GM12878 (cell line): ENCODE data around the gene SBNO1. TPM values are rescaled to one million over a fixed set of nuclear protein-coding genes. Genes with fewer than 3 reads are reported as not detected.

Experiments used
- ATAC-seq: fragments of 200-7000 bp; cut with Tn5 transposase; 3 replicates; pipeline ENCODE4 v1.9.1; 2020; ENCODE audit warnings: mild to moderate bottlenecking, moderate library complexity
- BruUV-seq: library from RNA; stranded (reverse); fragments of 400-500 nt; replicated peaks from 2 replicates; lab custom pipeline; 2021; lab: Mats Ljungman, UMichigan
- CTCF ChIA-PET: fragments of 300-600 bp; sonication (Branson Sonifier 250); formaldehyde crosslinking; extraction: SDS; loops from one replicate; lab custom pipeline; 2021; ENCODE audit warnings: inconsistent platforms; lab: Yijun Ruan, JAX
- POLR2A ChIA-PET: fragments of 350-600 bp; formaldehyde crosslinking; extraction: SDS; loops from one replicate; lab custom pipeline; 2021; ENCODE audit warnings: inconsistent platforms; lab: Charles Lee
- RAD21 ChIA-PET: fragments of 300-600 bp; sonication (Branson Sonifier 250); formaldehyde crosslinking; loops from one replicate; lab custom pipeline; 2023; ENCODE audit warnings: antibody characterized with exemption; ENCODE audit not compliant: unreplicated experiment; lab: Charles Lee
- SMC1A ChIA-PET: fragments of 300-600 bp; sonication (Branson Sonifier 250); formaldehyde crosslinking; loops from one replicate; lab custom pipeline; 2023; ENCODE audit not compliant: unreplicated experiment, uncharacterized antibody; lab: Charles Lee
- DNase-seq: peaks from one replicate; pipeline ENCODE4 v3.0.0-alpha.2; 2011; ENCODE audit warnings: low read depth, low spot score
- FAIRE-seq: peaks from 3 replicates; lab custom pipeline; 2011; peaks lifted over from hg19 to GRCh38; lab: Jason Lieb, UNC
- H2AFZ ChIP-seq: 2 replicates; pipeline ENCODE4 v1.6.0; 2011; ENCODE audit warnings: low read depth, low read length, control low read depth; ENCODE audit not compliant: control insufficient read depth
- H3K27ac ChIP-seq: 2 replicates; pipeline ENCODE4 v1.5.1; 2011; ENCODE audit warnings: control low read depth; ENCODE audit not compliant: control insufficient read depth, insufficient read depth
- H3K27me3 ChIP-seq, 2 experiments: replicated peaks in 1 of 2; 2 replicates each; pipeline versions ENCODE4 v1.6.0 to v1.6.1; 2011; ENCODE audit warnings: low read length in 1 of 2; ENCODE audit not compliant: control insufficient read depth in 2 of 2, insufficient read depth in 2 of 2
- H3K36me3 ChIP-seq, 2 experiments: 2 replicates each; pipeline ENCODE4 v1.5.1; 2011; ENCODE audit warnings: low read length in 1 of 2; ENCODE audit not compliant: control insufficient read depth in 2 of 2, insufficient read depth in 2 of 2
- H3K4me1 ChIP-seq: 2 replicates; pipeline ENCODE4 v1.6.1; 2011; ENCODE audit warnings: mild to moderate bottlenecking, low read length, moderate library complexity, mixed read lengths; ENCODE audit not compliant: control insufficient read depth, insufficient read depth
- H3K4me2 ChIP-seq: 2 replicates; pipeline ENCODE4 v1.6.0; 2011; ENCODE audit warnings: control low read depth; ENCODE audit not compliant: control insufficient read depth, insufficient read depth
- H3K4me3 ChIP-seq: fragments of 200-600 bp; sonication (generic); 2 replicates; pipeline ENCODE4 v1.5.1; 2016
- H3K79me2 ChIP-seq: 2 replicates; pipeline ENCODE4 v1.6.0; 2011; ENCODE audit warnings: low read length; ENCODE audit not compliant: control insufficient read depth, insufficient read depth
- H3K9ac ChIP-seq: 2 replicates; pipeline ENCODE4 v1.8.0; 2011; ENCODE audit warnings: low read length, control low read depth, mixed read lengths; ENCODE audit not compliant: control insufficient read depth, insufficient read depth
- H3K9me3 ChIP-seq: replicated peaks from 3 replicates; pipeline ENCODE4 v1.5.1; 2011; ENCODE audit warnings: mild to moderate bottlenecking, low read length; ENCODE audit not compliant: control insufficient read depth, insufficient read depth
- H4K20me1 ChIP-seq: 2 replicates; pipeline ENCODE4 v1.6.0; 2011; ENCODE audit not compliant: control insufficient read depth, insufficient read depth
- CEBPB ChIP-seq, 2 experiments: fragments of 150-350 bp in 1 of 2; IDR thresholded peaks; 2 replicates each; pipeline ENCODE4 v1.6.1; 2012 to 2014; ENCODE audit warnings: low read depth in 2 of 2, low read length in 2 of 2, borderline replicate concordance in 1 of 2, inconsistent platforms in 1 of 2
- EGR1 ChIP-seq, 2 experiments: IDR thresholded peaks; 1 replicate in 1 of 2; 2 replicates in 1 of 2; pipeline ENCODE4 v1.6.1; 2011 to 2012; ENCODE audit warnings: low read depth in 2 of 2, low read length in 2 of 2, borderline replicate concordance in 1 of 2, mild to moderate bottlenecking in 1 of 2, moderate library complexity in 1 of 2
- EZH2 ChIP-seq: IDR thresholded peaks from 2 replicates; pipeline ENCODE4 v1.6.1; 2012; ENCODE audit warnings: low read depth, mild to moderate bottlenecking, control low read depth, inconsistent platforms, low read length, borderline replicate concordance; ENCODE audit not compliant: control insufficient read depth
- FOXM1 ChIP-seq: IDR thresholded peaks from 2 replicates; pipeline ENCODE4 v1.6.1; 2012; ENCODE audit warnings: low read depth, mild to moderate bottlenecking, inconsistent platforms, low read length, moderate library complexity
- GATAD2B ChIP-seq: fragments of 450-650 bp; conservative IDR thresholded peaks from 2 replicates; pipeline ENCODE4 v1.6.1; 2017; ENCODE audit warnings: low read depth, mild to moderate bottlenecking, moderate library complexity
- HDAC2 ChIP-seq: fragments of 200-600 bp; sonication (generic); IDR thresholded peaks from 2 replicates; pipeline ENCODE4 v1.6.1; 2017
- KAT2A ChIP-seq: conservative IDR thresholded peaks from 2 replicates; pipeline ENCODE4 v1.6.1; 2011; ENCODE audit warnings: low read depth, low read length; ENCODE audit not compliant: control insufficient read depth
- LARP7 ChIP-seq: fragments of 450-650 bp; IDR thresholded peaks from 2 replicates; pipeline ENCODE4 v1.6.1; 2017; ENCODE audit warnings: mild to moderate bottlenecking
- NBN ChIP-seq: fragments of 450-650 bp; IDR thresholded peaks from 2 replicates; pipeline ENCODE4 v1.6.1; 2016
- POLR2AphosphoS2 ChIP-seq: IDR thresholded peaks from 2 replicates; pipeline ENCODE4 v1.6.1; 2011; ENCODE audit warnings: low read depth, mild to moderate bottlenecking, low read length, improper control_type of control experiment, moderate library complexity
- RCOR1 ChIP-seq: conservative IDR thresholded peaks from 2 replicates; pipeline ENCODE4 v1.6.1; 2012; ENCODE audit warnings: low read depth, low read length, improper control_type of control experiment
- SPI1 ChIP-seq: IDR thresholded peaks from 2 replicates; pipeline ENCODE4 v1.6.1; 2011; ENCODE audit warnings: low read depth, mild to moderate bottlenecking, low read length, moderate library complexity, borderline replicate concordance; ENCODE audit not compliant: insufficient read depth
- SUPT20H ChIP-seq: IDR thresholded peaks from 2 replicates; pipeline ENCODE4 v1.6.1; 2011; ENCODE audit warnings: low read depth, mild to moderate bottlenecking, low read length, moderate library complexity, borderline replicate concordance; ENCODE audit not compliant: control insufficient read depth
- ZNF207 ChIP-seq: fragments of 450-650 bp; IDR thresholded peaks from 2 replicates; pipeline ENCODE4 v1.6.1; 2014; ENCODE audit warnings: antibody characterized with exemption, mild to moderate bottlenecking, borderline replicate concordance
- ZNF217 ChIP-seq: fragments of 450-650 bp; IDR thresholded peaks from 2 replicates; pipeline ENCODE4 v1.6.1; 2017; ENCODE audit warnings: antibody characterized with exemption, mild to moderate bottlenecking
- WGBS: methylation state at CpG from one replicate; pipeline ENCODE4 v1.1.6; 2016; ENCODE audit warnings: low lambda C conversion rate; ENCODE audit not compliant: insufficient replicate concordance, insufficient coverage; ENCODE audit errors: missing lambda C conversion rate; 5-methylcytosine and 5-hydroxymethylcytosine counted together
- in situ Hi-C: fragments of 300-500 bp; cut with MboI; formaldehyde crosslinking; loops from 9 replicates; pipeline ENCODE4 v1.14.3; 2018; ENCODE audit warnings: mixed read lengths
- intact Hi-C: fragments of 100-400 bp; cut with micrococcal nuclease; formaldehyde crosslinking; loops from one replicate; pipeline ENCODE4 v1.14.2; 2022; ENCODE audit not compliant: unreplicated experiment
- polyA plus RNA-seq, 11 experiments: library from polyadenylated mRNA; depleted of rRNA in 4 of 11; unstranded in 6 of 11; stranded (reverse) in 5 of 11; fragments of >200 nt; fragmentation: Nextera tagmentation in 4 of 11; fragmentation: Illumina TruSeq in 1 of 11; extraction: Ambion mirVana in 4 of 11; extraction: Trizol in 1 of 11; gene quantifications; 1 replicate in 1 of 11; 2 replicates in 10 of 11; pipeline versions ENCODE4 v1.2.1 to v1.2.3, GENCODE V29; 2011 to 2016; ENCODE audit warnings: inconsistent platforms in 2 of 11, missing spikeins in 2 of 11, low read depth in 1 of 11
- total RNA-seq, 4 experiments: library from RNA; depleted of rRNA in 3 of 4; stranded (reverse); fragments of >200 nt in 3 of 4; fragmentation: Illumina TruSeq in 1 of 4; extraction: Trizol in 1 of 4; gene quantifications; 2 replicates each; pipeline versions ENCODE4 v1.2.1 to v1.2.3, GENCODE V29; 2013 to 2021
- TF ChIP-seq, protein P1 (sequence below): fragments of 450-650 bp; formaldehyde crosslinking; IDR thresholded peaks from 2 replicates; pipeline ENCODE4 v1.4.0; 2022; ENCODE audit warnings: mild to moderate bottlenecking, moderate library complexity
- TF ChIP-seq, protein P2 (sequence below): fragments of 450-650 bp; IDR thresholded peaks from 2 replicates; pipeline ENCODE4 v1.6.1; 2017; ENCODE audit warnings: borderline replicate concordance

Gene SBNO1
- total and polyA plus RNA-seq, 10 of the 15 experiments (the other 5 are each of a cell fraction or from before 2014, with no cell fraction given) = 7.5 to 39.7 (median 20.9) TPM

- 1% methylated on average over 52 of the region's 61 CpGs for WGBS
- no peaks in the 10 kb centered on the region for H3K9me3 ChIP-seq
- H3K27me3 ChIP-seq = no peaks in the 10 kb centered on the region
- no peaks in the 10 kb centered on the region for H3K36me3 ChIP-seq
- H2AFZ ChIP-seq = peak overlapping the region; percentile 74
- no peaks in the 10 kb centered on the region for H4K20me1 ChIP-seq
- peak overlapping the region; percentile 99 for H3K27ac ChIP-seq
- in situ Hi-C loops (no loop called here), intact Hi-C loops (loop anchor here (1.0 to 5.0 kb wide), 7 partner anchors 18 to 1703 kb away; partner anchors contain the start of genes MPHOSPH9, MTRFR and SNRNP35)
- ChIA-PET CTCF (interaction anchor here (0.7 to 2.6 kb wide), 16 partner anchors 9 to 237 kb away, joined by 3 to 13 read pairs (median 4); partner anchors contain the start of genes KMT5A, MPHOSPH9, MTRFR and SNRNP35), SMC1A (interaction anchor here (0.6 to 2.4 kb wide), 20 partner anchors 9 to 233 kb away, joined by 3 to 17 read pairs (median 4); partner anchors contain the start of gene KMT5A), POLR2A (interaction anchor here (0.6 to 4.2 kb wide), 22 partner anchors 12 to 292 kb away, joined by 3 to 23 read pairs (median 4); partner anchors contain the start of genes KMT5A, MPHOSPH9 and SNRNP35), RAD21 (interaction anchor here (0.6 to 2.1 kb wide), 23 partner anchors 8 to 333 kb away, joined by 3 to 38 read pairs (median 5); partner anchors contain the start of genes DDX55, KMT5A, MPHOSPH9 and MTRFR)
- DNase-seq (peak; percentile 98), ATAC-seq (peak; percentile 82), FAIRE-seq (peak; percentile 97)
- H3K4me1 ChIP-seq = peaks cover 10% of the 10 kb centered on the region
- H3K4me2 ChIP-seq = peak overlapping the region; percentile 70
- H3K9ac ChIP-seq = peak overlapping the region; percentile 88
- peak overlapping the region; percentile 61; the same call in 1 of the 2 replicates for H3K4me3 ChIP-seq
- BruUV-seq = TSS peak; percentile 96
- peaks cover 37% of the 10 kb centered on the region for H3K79me2 ChIP-seq
- peak; percentile 99 for TF ChIP-seq SPI1
- no peak for TF ChIP-seq HDAC2
- TF ChIP-seq EZH2 = no peak
- 0 out of 2 replicates have a peak, but pooled peaks have one; percentile 90 for TF ChIP-seq GATAD2B
- peak in 1 of 2 experiments; percentile 55; a peak in 1 of 4 replicates for TF ChIP-seq CEBPB (IDR thresholded peaks at IDR 0.05; ENCODE audit: borderline replicate concordance in 1 of 2, low read depth in 2 of 2, low read length in 2 of 2)
- peak; percentile 39; the same call in 1 of the 2 replicates for TF ChIP-seq ZNF217
- peak; percentile 98 for TF ChIP-seq FOXM1
- TF ChIP-seq EGR1 (IDR thresholded peaks at IDR 0.05; ENCODE audit: borderline replicate concordance in 1 of 2, low read depth in 2 of 2, low read length in 2 of 2) = peak in 1 of 2 experiments; percentile 32; a peak in 1 of 3 replicates
- TF ChIP-seq SUPT20H = no peak
- TF ChIP-seq ZNF207 = peak; percentile 90; the same call in 1 of the 2 replicates
- TF ChIP-seq RCOR1 = 0 out of 2 replicates have a peak, but pooled peaks have one; percentile 65
- TF ChIP-seq POLR2AphosphoS2 = peak; percentile 86; the same call in 1 of the 2 replicates
- TF ChIP-seq, protein P1, sequence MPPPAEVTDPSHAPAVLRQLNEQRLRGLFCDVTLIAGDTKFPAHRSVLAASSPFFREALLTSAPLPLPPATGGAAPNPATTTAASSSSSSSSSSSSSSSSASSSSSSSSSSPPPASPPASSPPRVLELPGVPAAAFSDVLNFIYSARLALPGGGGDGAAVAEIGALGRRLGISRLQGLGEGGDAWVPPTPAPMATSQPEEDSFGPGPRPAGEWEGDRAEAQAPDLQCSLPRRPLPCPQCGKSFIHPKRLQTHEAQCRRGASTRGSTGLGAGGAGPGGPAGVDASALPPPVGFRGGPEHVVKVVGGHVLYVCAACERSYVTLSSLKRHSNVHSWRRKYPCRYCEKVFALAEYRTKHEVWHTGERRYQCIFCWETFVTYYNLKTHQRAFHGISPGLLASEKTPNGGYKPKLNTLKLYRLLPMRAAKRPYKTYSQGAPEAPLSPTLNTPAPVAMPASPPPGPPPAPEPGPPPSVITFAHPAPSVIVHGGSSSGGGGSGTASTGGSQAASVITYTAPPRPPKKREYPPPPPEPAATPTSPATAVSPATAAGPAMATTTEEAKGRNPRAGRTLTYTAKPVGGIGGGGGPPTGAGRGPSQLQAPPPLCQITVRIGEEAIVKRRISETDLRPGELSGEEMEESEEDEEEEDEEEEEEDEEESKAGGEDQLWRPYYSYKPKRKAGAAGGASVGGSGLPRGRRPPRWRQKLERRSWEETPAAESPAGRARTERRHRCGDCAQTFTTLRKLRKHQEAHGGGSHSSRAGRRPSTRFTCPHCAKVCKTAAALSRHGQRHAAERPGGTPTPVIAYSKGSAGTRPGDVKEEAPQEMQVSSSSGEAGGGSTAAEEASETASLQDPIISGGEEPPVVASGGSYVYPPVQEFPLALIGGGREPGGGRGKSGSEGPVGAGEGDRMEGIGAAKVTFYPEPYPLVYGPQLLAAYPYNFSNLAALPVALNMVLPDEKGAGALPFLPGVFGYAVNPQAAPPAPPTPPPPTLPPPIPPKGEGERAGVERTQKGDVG (CRISPR knock-in tag) = peak; percentile 96
- TF ChIP-seq LARP7 = peak; percentile 82
- TF ChIP-seq, protein P2, sequence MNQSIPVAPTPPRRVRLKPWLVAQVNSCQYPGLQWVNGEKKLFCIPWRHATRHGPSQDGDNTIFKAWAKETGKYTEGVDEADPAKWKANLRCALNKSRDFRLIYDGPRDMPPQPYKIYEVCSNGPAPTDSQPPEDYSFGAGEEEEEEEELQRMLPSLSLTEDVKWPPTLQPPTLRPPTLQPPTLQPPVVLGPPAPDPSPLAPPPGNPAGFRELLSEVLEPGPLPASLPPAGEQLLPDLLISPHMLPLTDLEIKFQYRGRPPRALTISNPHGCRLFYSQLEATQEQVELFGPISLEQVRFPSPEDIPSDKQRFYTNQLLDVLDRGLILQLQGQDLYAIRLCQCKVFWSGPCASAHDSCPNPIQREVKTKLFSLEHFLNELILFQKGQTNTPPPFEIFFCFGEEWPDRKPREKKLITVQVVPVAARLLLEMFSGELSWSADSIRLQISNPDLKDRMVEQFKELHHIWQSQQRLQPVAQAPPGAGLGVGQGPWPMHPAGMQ = no peak
- TF ChIP-seq NBN = peak; percentile 95
- no peak for TF ChIP-seq KAT2A
These were observed 624 bp upstream of the SBNO1 start for GRCh38 chr12:123365025-123365917.
